ENCODE measurements around the gene VIPR2.
"Not testable (repeated sequence)": the region's sequence is repeated elsewhere in the genome, so short reads cannot be mapped to it uniquely, and the experiment has no call there.

DNA sequence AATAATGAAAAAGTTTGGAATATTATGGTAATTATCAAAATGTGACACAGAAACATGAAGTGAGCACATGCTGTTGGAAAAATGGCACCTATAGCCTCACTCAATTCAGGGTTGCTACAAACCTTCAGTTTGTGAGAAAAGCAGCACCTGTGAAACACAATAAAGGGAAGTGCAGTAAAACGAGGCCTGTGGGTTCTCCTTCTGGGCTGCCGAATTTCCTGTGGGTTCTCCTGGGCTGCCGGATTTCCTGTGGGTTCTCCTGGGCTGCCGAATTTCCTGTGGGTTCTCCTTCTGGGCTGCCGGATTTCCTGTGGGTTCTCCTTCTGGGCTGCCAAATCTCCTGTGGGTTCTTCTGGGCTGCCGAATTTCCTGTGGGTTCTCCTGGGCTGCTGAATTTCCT, 30.4 kb upstream of the VIPR2 start:
- not testable (repeated sequence) for TF ChIP-seq POLR2A, CTCF (IDR thresholded peaks at IDR 0.05)
